Mononuclear cell (primary cell): Measurements from ENCODE around the gene CALCA. TPM values are rescaled to one million over a fixed set of nuclear protein-coding genes. Genes with fewer than 3 reads are reported as not detected.

Source experiments
- H3K27me3 ChIP-seq: 2 replicates; pipeline ENCODE4 v1.6.0; 2011; ENCODE audit warnings: low read length, control low read depth; ENCODE audit not compliant: insufficient read depth
- H3K4me1 ChIP-seq: 2 replicates; pipeline ENCODE4 v1.5.1; 2011; ENCODE audit warnings: mild to moderate bottlenecking, low read length, control low read depth; ENCODE audit not compliant: insufficient read depth
- H3K4me3 ChIP-seq: 2 replicates; pipeline ENCODE4 v1.5.1; 2011; ENCODE audit warnings: mild to moderate bottlenecking, low read length, moderate library complexity
- H3K9me3 ChIP-seq: 2 replicates; pipeline ENCODE4 v1.5.1; 2011; ENCODE audit warnings: low read depth, mild to moderate bottlenecking, control low read depth, low read length
- total RNA-seq: library from RNA; depleted of rRNA; stranded (reverse); fragments of >200 nt; gene quantifications from one replicate; pipeline ENCODE4 v1.2.3, GENCODE V29; 2012

The CALCA gene
- total RNA-seq, 1 donor, result not detected

DNA sequence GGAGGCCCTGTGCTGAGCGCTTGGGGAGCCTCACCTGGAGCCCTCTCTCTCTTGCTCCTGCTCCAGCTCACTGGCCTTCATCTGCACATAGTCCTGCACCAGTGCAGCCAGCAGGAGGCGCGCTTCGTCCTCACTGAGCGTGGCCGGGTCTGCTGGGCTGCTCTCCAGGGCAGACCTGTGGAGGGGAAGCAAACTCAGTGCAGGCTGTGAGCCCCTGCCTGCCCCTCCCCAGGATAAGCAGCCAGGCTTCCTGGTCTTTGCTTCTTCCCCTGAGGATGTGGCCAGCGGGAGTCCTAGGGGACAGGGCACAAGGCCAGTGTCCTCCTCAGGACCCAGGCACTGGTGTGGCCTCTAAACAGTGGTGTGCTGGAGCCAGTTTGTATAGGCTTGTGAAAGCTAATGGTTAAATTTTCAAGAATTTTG is 2.2 kb downstream of the CALCA start:
- no peak overlapping the region for H3K4me3 ChIP-seq
- peaks cover 63% of the 10 kb centered on the region for H3K27me3 ChIP-seq
- H3K9me3 ChIP-seq, result no peaks in the 10 kb centered on the region
- H3K4me1 ChIP-seq, result peaks cover 22% of the 10 kb centered on the region

DNA sequence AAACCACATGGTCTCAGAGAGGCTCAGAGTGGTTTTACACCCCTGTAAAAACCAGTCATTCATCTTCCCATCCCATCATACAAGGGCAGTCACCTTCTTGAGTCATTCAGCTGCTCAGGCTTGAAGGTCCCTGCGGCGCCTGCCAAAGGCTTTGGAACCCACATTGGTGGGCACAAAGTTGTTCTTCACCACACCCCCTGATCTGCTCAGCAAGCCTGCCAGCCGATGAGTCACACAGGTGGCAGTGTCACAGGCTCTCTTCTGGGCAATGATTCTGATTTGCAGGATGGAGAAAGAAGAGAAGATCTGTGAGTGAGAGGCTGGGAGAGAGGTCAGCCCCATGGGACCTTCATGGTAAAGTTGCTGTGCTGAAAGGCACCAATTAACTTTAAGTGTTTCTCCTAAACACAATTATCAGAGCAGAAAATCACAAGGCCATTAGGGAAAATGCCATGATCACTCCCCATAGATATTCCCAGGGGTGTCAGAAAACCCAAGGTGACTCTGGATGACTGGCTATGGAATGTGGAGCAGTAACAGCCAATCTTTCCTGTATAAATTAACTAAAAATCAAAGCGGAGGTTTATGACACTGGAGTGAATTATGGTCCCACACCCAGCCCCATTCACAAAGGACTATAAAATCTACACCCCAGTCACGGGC is 4.4 kb downstream of the CALCA start:
- no peak overlapping the region for H3K4me3 ChIP-seq
- H3K9me3 ChIP-seq, result no peaks in the 10 kb centered on the region
- peaks cover 41% of the 10 kb centered on the region for H3K27me3 ChIP-seq
- H3K4me1 ChIP-seq, result no peaks in the 10 kb centered on the region

DNA sequence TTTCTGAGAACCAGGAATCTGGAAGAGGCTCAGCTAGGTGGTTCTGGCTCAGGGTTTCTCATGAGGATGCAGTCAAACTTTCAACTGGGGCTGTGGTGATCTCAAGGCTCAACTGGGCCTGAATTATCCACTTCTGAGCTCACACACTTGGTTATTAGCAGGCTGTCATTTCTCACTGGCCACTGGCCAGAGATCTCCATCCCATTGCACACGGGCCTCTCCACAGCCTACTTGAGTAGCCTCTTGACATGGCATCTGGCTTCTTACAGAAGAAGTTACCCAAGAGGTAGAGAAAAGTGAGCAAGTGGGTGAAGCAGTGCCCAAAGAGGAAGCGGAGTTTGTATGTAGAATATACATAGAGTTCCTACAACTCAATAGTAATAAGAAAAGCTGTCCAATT is 16.0 kb downstream of the CALCA start:
- Histone ChIP-seq H3K4me1 (no peaks in the 10 kb centered on the region), H3K27me3 (peaks cover 3% of the 10 kb centered on the region), H3K9me3 (no peaks in the 10 kb centered on the region), H3K4me3 (no peak overlapping the region)

DNA sequence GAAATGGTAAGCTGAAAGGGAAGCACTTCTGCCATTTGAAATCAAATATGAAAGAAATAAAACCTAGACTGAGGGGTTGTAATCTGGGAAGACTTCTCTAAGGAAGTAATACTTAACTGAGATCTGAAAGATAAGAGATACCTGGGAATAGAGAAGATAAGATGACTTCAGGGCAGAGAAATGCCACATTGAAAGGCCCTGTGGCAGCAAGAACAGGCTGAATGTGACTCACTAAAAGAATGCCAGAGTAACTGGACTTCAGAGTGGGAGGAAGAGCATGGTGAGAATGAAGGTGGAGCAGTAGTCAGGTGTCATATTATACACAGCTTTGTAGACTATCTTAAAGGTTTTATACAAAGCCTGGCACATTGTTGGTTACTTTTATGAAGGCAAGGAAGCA is 17.6 kb downstream of the CALCA start:
- Histone ChIP-seq H3K4me1 (no peaks in the 10 kb centered on the region), H3K27me3 (peaks cover 2% of the 10 kb centered on the region), H3K4me3 (no peak overlapping the region), H3K9me3 (no peaks in the 10 kb centered on the region)

DNA sequence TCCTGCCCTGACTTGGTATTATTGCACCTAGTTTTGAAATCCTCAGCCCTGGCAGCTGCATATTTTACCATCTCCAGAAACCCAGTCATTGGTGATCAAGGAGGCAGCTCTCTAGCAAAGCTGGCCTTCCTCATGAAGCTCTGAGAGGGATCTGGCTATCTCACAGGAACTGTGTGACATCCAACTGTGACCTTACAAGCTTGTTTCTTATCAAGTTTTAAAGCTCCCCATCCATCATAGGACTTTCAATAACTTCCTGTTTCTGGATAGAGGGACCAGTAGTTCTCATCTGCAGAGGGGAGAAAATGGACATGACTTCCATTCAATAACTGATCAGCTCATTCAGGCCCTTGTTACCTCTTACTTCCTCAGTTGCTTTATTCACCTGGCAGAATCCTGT is 18.2 kb downstream of the CALCA start:
- H3K4me3 ChIP-seq, result no peak overlapping the region
- no peaks in the 10 kb centered on the region for H3K4me1 ChIP-seq
- no peaks in the 10 kb centered on the region for H3K27me3 ChIP-seq
- no peaks in the 10 kb centered on the region for H3K9me3 ChIP-seq

DNA sequence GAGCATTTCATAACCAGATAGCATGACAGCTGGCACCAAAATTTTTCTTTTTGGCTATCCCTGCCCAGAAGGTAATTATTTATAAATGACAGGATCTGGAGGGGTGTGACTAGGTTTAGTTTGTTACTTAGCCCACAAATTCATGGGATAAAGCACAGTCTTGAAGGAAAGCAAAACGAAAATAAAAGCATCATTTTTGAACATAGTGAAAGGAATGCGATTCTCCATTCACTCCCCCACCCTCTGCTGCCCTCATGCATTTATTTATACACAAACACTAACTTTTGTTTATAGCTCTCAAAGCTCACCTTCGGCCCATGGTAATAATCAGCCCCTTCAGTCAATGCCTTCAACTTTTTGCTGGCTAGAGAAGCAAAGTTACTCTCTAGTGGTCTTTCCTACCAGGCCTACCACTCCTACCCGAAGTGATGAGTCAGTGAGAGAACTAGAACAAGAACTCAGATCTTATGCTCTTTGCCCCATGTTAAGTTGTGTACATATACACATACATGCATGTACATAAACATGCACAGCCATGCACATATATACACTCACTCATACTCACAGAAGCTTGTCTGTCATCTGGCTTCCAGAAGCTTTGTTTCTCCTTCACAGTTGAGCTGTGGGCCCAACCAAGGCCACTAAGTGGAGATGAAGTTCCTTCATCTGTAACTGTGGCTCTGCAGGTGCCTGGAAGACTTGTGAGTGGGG is 22.6 kb downstream of the CALCA start:
- H3K4me3 ChIP-seq, result no peak overlapping the region
- no peaks in the 10 kb centered on the region for H3K9me3 ChIP-seq
- no peaks in the 10 kb centered on the region for H3K4me1 ChIP-seq
- no peaks in the 10 kb centered on the region for H3K27me3 ChIP-seq

DNA sequence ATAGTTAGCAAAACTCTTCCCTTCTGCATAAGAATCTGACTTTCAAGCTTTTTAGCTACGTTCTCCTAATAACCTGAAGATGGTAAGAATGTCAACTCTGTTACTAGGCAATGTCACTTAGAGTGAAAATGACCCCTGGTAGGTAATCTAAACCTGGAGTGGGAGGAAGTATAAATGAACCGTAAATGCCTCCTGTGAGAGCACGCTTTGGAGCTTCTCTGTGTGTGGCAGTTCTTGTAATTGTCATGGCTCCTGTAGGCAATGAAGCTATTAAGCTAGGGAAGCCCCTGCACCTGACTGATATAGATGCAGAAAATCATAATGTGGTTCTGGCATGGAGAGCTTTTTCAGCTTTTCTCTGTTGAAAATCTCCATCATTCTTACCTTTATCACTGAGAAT is 29.4 kb downstream of the CALCA start:
- H3K27me3 ChIP-seq, result no peaks in the 10 kb centered on the region
- no peaks in the 10 kb centered on the region for H3K4me1 ChIP-seq
- H3K9me3 ChIP-seq, result no peaks in the 10 kb centered on the region
- H3K4me3 ChIP-seq, result no peak overlapping the region

DNA sequence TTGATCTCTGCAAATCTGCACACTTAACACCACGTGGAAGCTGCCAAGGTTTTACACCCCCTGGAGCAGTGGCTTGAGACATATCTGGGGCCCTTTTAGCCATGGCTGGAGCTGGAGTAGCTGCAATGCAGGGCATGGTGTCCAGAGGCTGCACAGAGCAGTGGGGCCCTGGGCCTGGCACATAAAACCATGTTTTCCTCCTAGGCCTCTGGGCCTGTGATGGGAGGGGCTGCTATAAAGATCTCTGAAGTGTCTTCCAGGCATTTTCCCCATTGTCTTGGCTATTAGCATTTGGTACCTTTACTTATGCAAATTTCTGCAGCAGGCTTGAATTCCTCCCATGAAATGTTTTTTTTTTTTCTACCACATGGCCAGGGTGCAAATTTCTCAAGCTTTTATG is 33.2 kb downstream of the CALCA start:
- Histone ChIP-seq H3K4me1 (no peaks in the 10 kb centered on the region), H3K9me3 (no peaks in the 10 kb centered on the region), H3K27me3 (no peaks in the 10 kb centered on the region), H3K4me3 (no peak overlapping the region)

DNA sequence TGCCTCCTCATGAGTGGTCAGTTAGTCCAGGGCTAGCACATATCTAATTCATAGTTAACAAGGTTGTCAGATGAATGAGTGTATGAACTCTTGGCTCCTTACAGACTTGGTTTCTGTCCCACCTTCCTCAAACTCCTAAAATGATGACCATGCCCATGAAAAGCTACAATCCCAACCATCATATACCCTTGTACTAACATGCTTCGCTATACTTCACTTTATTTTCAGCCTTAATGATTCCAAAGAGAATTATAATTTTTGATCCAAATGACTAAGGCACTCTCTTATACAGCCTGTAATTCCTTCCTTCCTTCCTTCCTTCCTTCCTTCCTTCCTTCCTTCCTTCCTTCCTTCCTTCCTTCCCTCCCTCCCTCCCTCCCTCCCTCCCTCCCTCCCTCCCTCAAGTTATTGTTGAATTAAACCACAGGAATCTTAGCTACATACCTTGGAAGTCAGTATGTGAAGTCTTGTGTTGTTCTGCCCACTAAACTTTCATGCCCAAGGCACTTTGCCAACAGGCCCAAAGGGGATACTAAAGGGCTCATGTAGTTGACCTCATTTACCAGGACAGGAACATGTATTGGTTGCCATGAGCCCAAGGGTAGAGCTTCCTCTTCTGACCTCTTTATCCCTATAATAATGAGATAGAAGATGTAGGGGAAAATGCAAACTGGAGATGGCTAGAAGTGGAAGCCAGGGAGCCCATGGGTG is 37.4 kb downstream of the CALCA start:
- H3K9me3 ChIP-seq, result no peaks in the 10 kb centered on the region
- H3K4me3 ChIP-seq, result no peak overlapping the region
- H3K4me1 ChIP-seq, result no peaks in the 10 kb centered on the region
- H3K27me3 ChIP-seq, result no peaks in the 10 kb centered on the region

DNA sequence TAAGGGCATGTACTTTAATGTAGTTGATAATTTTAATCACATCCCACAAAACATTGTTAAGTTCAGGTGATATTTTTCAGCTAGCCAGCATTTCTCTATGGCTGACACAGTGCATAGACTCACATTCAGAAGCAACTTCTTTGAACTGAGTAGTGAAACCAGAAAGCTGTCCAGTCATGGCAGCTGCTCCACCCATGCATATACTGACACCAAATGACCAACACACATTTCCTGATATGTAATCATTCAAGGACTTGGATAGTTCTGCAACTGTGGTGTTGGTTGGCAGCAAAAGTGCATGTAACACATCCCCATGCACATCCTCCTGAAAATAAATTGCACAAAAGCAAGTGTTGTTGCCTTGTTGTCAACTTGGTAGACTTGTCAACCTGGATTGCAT is 39.7 kb downstream of the CALCA start:
- no peaks in the 10 kb centered on the region for H3K4me1 ChIP-seq
- no peaks in the 10 kb centered on the region for H3K9me3 ChIP-seq
- no peak overlapping the region for H3K4me3 ChIP-seq
- H3K27me3 ChIP-seq, result no peaks in the 10 kb centered on the region

DNA sequence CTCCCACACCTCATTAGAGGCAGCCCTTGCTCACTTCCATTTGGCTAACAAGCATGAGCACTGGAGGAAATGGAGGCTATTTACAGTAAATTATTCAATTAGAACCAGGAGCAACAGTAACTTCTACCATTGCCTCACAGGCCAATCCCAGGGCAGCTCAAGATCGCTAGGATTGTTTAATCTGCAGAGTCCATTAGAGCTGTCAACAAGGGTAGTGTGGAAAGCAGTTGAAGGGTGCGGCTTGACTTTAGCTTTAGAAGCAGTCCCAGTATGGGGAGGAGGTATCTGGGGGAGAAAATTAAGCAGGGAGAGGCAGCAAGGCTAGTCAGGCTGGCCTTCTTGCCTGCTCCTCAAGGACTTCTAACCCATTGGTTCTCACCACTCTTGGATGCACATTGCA is 41.8 kb downstream of the CALCA start:
- Histone ChIP-seq H3K4me3 (no peak overlapping the region), H3K9me3 (no peaks in the 10 kb centered on the region), H3K4me1 (no peaks in the 10 kb centered on the region), H3K27me3 (no peaks in the 10 kb centered on the region)

DNA sequence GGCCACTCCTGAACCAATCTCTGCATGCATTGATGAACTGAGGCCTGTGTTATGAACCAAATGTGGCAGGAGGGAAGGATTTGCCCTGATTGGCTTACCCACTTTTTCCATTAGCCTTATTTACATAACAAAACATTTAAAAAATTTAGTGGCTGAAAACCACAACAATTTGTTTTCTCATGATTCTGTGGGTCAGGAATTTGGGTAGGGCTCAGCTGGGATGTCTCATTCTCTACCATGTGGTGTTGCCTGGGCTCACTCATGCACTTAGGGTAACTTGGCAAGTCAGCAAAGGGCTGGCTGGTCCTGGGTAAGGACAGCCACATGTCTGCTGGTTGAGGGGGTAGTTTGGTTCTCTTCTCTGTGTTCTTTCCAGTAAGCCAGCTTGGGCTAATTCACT is 45.0 kb downstream of the CALCA start:
- Histone ChIP-seq H3K4me3 (no peak overlapping the region), H3K9me3 (no peaks in the 10 kb centered on the region), H3K4me1 (no peaks in the 10 kb centered on the region), H3K27me3 (no peaks in the 10 kb centered on the region)

DNA sequence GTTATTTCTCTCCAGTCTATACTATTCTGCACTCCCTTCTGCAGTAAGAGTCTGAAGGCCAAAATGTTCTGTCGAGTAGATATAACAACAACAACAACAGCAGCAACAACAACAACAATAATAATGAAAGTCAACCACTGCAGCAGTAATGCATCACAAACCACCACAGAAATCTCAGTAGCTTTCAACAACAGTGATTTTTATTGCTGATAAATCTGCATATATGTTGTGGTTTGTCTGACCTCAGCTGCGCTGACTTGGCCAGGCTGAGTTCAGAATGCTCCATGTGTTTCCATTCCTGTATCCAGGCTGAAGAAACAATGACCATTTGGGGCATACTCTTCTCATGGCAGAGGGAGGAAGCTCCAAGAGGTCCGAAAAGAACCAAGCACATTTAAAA is 47.8 kb downstream of the CALCA start:
- Histone ChIP-seq H3K27me3 (no peaks in the 10 kb centered on the region), H3K9me3 (no peaks in the 10 kb centered on the region), H3K4me3 (no peak overlapping the region), H3K4me1 (no peaks in the 10 kb centered on the region)
